ENCODE results near the gene PMIS2. TPM values are rescaled to one million over a fixed set of nuclear protein-coding genes. Genes with fewer than 3 reads are reported as not detected.

Gene PMIS2
- total RNA-seq, 1 donor from 2014 or later, result not detected

GRCh38 chr19:35556846-35557538, 29.0 kb upstream of the PMIS2 start:
- no peak for DNase-seq

DNA sequence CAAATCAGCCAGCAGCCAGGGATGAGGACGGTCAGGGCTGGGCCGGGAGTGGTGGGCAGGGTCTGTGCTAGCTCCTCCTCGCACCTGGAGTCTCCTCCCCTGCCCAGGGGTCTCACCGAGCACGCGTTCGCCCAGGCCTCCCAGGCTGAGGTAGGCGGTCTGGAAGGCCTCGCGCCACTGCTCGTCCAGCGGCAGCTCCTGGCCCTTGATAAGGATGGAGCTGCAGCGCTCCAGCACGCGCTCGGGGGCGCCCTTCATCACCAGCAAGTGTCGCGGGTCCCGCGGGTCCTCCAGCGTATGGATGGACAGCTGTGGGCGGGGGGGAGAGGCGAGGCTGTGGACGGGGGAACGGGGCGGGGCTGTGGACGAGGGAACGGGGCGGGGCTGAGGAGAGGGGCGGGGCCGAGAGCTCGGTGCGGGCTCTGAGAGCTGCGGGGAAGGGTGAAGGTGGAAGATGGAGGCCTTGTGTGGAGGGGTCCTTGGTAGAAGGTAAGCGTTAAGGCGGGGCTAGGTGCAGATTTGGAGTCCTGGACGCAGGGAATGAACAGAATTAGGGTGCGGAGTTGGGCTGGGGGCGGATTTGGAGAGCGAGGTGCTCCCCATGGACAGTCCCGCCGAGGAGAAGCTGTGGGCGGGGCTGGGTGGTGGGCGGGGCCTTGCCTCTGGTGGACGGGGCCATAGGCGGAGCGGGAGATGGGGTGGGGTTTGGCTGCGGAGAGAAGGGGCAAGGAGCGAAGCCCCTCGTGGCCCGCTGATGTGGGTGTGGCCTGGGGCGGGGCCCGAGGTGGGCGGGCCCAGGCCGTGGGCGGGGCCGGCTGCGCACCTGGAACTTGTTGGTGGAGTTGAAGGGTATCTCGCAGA, 28.2 kb upstream of the PMIS2 start:
- no peak for DNase-seq

GRCh38 chr19:35558400-35559280, 27.3 kb upstream of the PMIS2 start:
- DNase-seq, result no peak

- DNase-seq, result no peak
Measured at GRCh38 chr19:35559281-35559659, 26.7 kb upstream of the PMIS2 start.

GRCh38 chr19:35559781-35560180, 26.2 kb upstream of the PMIS2 start:
- DNase-seq, result no peak

GRCh38 chr19:35560271-35560670, 25.7 kb upstream of the PMIS2 start:
- DNase-seq, result no peak

- no peak for DNase-seq
Measured at GRCh38 chr19:35560677-35561076, 25.3 kb upstream of the PMIS2 start.

DNA sequence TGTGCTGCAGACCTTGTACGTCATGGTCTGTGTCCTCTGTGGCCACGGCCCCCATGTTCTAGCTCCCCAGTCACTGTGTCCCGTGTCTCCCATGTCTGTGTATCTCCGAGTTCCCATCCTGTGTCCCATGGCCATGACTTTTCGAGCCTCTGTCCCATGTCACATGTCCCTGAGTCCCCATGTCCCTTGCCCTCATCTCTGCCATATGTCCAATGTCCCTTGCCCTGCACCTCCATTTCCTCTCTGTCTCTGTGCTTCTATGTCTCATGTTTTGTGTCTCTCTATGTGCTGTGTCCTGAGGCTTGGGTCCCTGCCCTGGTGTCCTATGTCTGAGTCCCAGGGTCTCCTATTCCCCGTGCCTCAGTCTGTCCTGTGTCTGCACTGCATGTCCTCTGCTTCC, 24.5 kb upstream of the PMIS2 start:
- DNase-seq, result no peak

GRCh38 chr19:35562336-35562735, 23.6 kb upstream of the PMIS2 start:
- no peak for DNase-seq

GRCh38 chr19:35562776-35563175, 23.2 kb upstream of the PMIS2 start:
- no peak for DNase-seq

- DNase-seq, result no peak
Measured at GRCh38 chr19:35563207-35563829, 22.7 kb upstream of the PMIS2 start, which contains the start of gene ATP4A. ATP4A (minus strand) TSS chr19:35563658; CDS start chr19:35563629, 29 bp downstream.

DNA sequence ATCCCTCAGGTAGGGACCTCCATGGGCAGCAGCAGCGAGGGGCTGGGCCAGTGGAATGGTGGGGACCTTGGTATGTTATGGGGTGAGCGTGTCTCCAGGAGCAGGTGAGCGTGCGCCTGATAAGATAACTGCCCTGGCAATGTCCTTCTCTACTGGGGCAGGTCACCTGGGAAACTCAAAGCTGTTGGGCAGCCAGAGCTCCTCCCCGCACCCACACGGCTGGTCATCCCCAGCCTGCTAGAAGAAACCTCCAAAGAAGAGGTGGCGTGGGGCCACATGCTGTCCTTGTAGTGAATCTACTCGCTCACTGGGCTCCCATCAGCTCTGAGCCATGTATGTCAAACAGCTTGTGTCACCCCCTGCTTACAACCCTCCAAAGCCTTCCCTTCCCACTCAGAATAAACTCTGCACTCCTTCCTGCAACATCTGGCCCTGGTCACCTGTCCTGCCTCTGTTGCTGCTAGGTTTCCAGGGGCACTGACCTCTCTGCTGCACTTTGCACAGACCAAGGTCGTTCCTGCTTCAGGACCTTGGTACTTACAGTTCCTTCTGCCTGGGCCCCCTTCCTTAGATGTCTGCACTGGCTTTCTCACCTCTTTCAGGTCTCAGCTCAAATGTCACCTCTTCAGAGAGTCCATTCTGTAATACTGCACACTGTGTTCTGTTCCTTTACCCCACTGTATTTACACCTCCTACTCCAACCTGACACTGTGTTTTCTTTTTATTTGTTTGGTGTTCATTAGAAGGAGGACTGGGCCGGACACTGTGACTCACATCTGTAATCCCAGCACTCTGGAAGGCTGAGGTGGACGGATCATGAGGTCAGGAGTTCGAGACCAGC, 20.7 kb upstream of the PMIS2 start:
- DNase-seq, result no peak

- no peak for DNase-seq
Measured at GRCh38 chr19:35566738-35567137, 19.2 kb upstream of the PMIS2 start.

- DNase-seq, result no peak
Measured at GRCh38 chr19:35569281-35569781, 16.6 kb upstream of the PMIS2 start.

DNA sequence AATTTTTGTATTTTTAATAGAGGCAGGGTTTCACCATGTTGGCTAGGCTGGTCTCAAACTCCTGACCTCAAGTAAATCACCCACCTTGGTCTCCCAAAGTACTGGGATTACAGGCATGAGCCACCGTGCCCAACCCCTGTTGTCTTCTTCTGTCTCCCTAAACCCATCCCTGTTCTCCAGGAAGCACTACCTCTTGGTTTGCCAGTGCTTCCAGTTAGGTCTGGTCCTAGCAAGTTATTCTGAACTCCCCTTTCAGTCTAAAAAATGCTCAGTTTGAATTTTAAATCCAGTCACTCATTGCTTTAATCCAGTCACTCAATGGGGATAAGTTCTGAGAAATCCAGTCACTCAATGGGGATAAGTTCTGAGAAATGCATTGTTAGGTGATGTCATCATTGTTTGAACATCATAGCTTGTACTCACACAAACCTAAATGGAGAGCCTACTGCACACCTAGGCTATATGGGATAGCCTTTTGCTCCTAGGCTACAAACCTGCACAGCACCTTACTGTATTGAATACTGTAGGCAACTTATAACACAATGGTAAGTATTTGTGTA, 14.5 kb upstream of the PMIS2 start:
- DNase-seq, result no peak

GRCh38 chr19:35577918-35578317, 8.1 kb upstream of the PMIS2 start:
- DNase-seq, result no peak

- DNase-seq, result no peak
Measured at GRCh38 chr19:35578707-35579106, 7.3 kb upstream of the PMIS2 start.

DNA sequence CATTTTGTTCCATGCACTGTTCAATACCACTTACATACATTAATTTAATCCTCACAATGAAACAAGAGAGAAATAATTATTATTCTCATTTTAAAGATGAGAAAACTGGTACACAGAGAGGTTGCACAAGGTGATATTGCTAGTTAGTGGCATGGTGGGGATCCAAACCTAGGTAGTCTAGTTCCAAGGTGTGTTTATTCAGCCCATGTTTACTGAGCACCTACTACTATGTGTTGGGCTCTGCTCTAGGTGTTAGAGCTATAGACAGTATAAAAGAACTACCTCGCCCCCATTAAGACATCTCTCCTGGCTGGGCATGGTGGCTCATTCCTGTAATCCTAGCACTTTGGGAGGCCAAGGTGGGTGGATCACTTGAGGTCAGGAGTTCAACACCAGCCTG, 3.2 kb upstream of the PMIS2 start:
- DNase-seq, result no peak

- no peak for DNase-seq
Measured at GRCh38 chr19:35587321-35587720, 1.3 kb downstream of the PMIS2 start.

DNA sequence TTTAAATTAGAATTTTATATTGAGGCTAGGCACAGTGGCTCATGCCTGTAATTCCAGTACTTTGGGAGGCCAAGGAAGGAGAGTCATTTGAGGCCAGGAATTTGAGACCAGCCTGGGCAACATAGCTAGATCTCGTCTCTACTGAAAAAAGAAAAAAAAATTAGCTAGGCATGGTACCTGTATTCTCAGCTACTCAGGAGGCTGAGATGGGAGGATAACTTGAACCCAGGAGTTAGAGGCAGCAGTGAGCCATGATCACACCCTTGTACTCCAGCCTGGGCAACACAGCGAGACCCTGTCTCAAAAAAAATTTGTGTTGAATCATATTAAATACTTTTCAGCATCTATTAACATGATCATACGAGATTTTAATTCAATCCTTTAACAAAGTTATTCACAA, 4.9 kb downstream of the PMIS2 start:
- DNase-seq, result no peak

GRCh38 chr19:35592226-35592625, 6.3 kb downstream of the PMIS2 start:
- DNase-seq, result no peak
